GM18508 (cell line): ENCODE measurements around the gene ZNF219.

Experiments
- ATAC-seq: cut with Tn5 transposase; IDR thresholded peaks from one replicate; pipeline ENCODE4 v1.9.1; 2021; ENCODE audit warnings: moderate number of reproducible peaks; ENCODE audit not compliant: insufficient read depth, unreplicated experiment

Gene ZNF219

GRCh38 chr14:21098076-21098891 lies at the start of gene ZNF219:
Gene ZNF219 (minus strand): TSS chr14:21098655. CDS start chr14:21093591, 5,064 bp downstream.
- no peak for ATAC-seq

- ATAC-seq, result no peak
Measured at GRCh38 chr14:21145437-21145836, 47.0 kb upstream of the ZNF219 start.

GRCh38 chr14:21142357-21142756 lies 43.9 kb upstream of the ZNF219 start:
- no peak for ATAC-seq

GRCh38 chr14:21136024-21136423 lies 37.6 kb upstream of the ZNF219 start:
- ATAC-seq, result no peak

GRCh38 chr14:21133901-21134300 lies 35.4 kb upstream of the ZNF219 start:
- ATAC-seq, result no peak

- ATAC-seq, result no peak
Measured at GRCh38 chr14:21123429-21123828, 25.0 kb upstream of the ZNF219 start.

GRCh38 chr14:21121122-21121521 lies 22.7 kb upstream of the ZNF219 start:
- ATAC-seq, result no peak

- no peak for ATAC-seq
Measured at GRCh38 chr14:21120686-21121085, 22.2 kb upstream of the ZNF219 start.

GRCh38 chr14:21118933-21119332 lies 20.5 kb upstream of the ZNF219 start:
- ATAC-seq, result no peak

GRCh38 chr14:21113369-21113768 lies 14.9 kb upstream of the ZNF219 start:
- no peak for ATAC-seq

GRCh38 chr14:21112255-21112654 lies 13.8 kb upstream of the ZNF219 start:
- no peak for ATAC-seq

- peak; percentile 83 for ATAC-seq
Measured at GRCh38 chr14:21109377-21110138, 11.1 kb upstream of the ZNF219 start.

GRCh38 chr14:21108791-21109190 lies 10.3 kb upstream of the ZNF219 start:
- no peak for ATAC-seq

- ATAC-seq, result no peak
Measured at GRCh38 chr14:21107283-21107800, 8.9 kb upstream of the ZNF219 start.

GRCh38 chr14:21106498-21107282 lies 8.2 kb upstream of the ZNF219 start:
- ATAC-seq, result no peak

GRCh38 chr14:21106176-21106497 lies 7.7 kb upstream of the ZNF219 start:
- no peak for ATAC-seq

GRCh38 chr14:21105095-21105494 lies 6.6 kb upstream of the ZNF219 start:
- ATAC-seq, result no peak

- no peak for ATAC-seq
Measured at GRCh38 chr14:21104448-21105060, 6.1 kb upstream of the ZNF219 start.

- ATAC-seq, result peak; percentile 81
Measured at GRCh38 chr14:21103710-21104447, 5.4 kb upstream of the ZNF219 start.

GRCh38 chr14:21103411-21103709 lies 4.9 kb upstream of the ZNF219 start:
- no peak for ATAC-seq
